Hepatocyte (in vitro differentiated cells): ENCODE data around the gene ATXN1. TPM values are rescaled to one million over a fixed set of nuclear protein-coding genes. Genes with fewer than 3 reads are reported as not detected.

ENCODE experiments used
- DNase-seq: peaks from one replicate; pipeline ENCODE4 v3.0.0-alpha.2; 2016; ENCODE audit warnings: low spot score
- H2AFZ ChIP-seq: fragments of 200-600 bp; sonication (generic); 2 replicates; pipeline ENCODE4 v1.6.0; 2016; ENCODE audit warnings: antibody characterized with exemption, mild to moderate bottlenecking
- H3K27ac ChIP-seq: fragments of 200-600 bp; sonication (generic); 2 replicates; pipeline ENCODE4 v1.5.1; 2016; ENCODE audit warnings: mild to moderate bottlenecking
- H3K27me3 ChIP-seq: fragments of 200-600 bp; sonication (generic); 2 replicates; pipeline ENCODE4 v1.6.1; 2016
- H3K36me3 ChIP-seq: fragments of 200-600 bp; sonication (generic); replicated peaks from 2 replicates; pipeline ENCODE4 v1.5.1; 2016; ENCODE audit warnings: low read depth; ENCODE audit not compliant: insufficient read depth
- H3K4me1 ChIP-seq: fragments of 200-600 bp; sonication (generic); 2 replicates; pipeline ENCODE4 v1.5.1; 2016; ENCODE audit warnings: mild to moderate bottlenecking, moderate library complexity; ENCODE audit not compliant: insufficient read depth
- H3K4me2 ChIP-seq: fragments of 200-600 bp; sonication (generic); 2 replicates; pipeline ENCODE4 v1.6.0; 2016
- H3K4me3 ChIP-seq: fragments of 200-600 bp; sonication (generic); 2 replicates; pipeline ENCODE4 v1.5.1; 2016; ENCODE audit warnings: mild to moderate bottlenecking
- H3K79me2 ChIP-seq: fragments of 200-600 bp; sonication (generic); 2 replicates; pipeline ENCODE4 v1.6.0; 2017; ENCODE audit warnings: mild to moderate bottlenecking
- H3K9me2 ChIP-seq: fragments of 200-600 bp; sonication (generic); replicated peaks from 2 replicates; pipeline ENCODE4 v1.6.0; 2017; ENCODE audit warnings: mild to moderate bottlenecking; ENCODE audit not compliant: insufficient read depth
- H3K9me3 ChIP-seq: fragments of 200-600 bp; sonication (generic); 2 replicates; pipeline ENCODE4 v1.5.1; 2016; ENCODE audit warnings: low read depth, mild to moderate bottlenecking
- H4K20me1 ChIP-seq: fragments of 200-600 bp; sonication (generic); 2 replicates; pipeline ENCODE4 v1.6.0; 2016; ENCODE audit warnings: mild to moderate bottlenecking; ENCODE audit not compliant: insufficient read depth, poor library complexity, severe bottlenecking
- CTCF ChIP-seq: fragments of 200-600 bp; sonication (generic); IDR thresholded peaks from 2 replicates; pipeline ENCODE4 v1.5.1; 2016; ENCODE audit warnings: antibody characterized with exemption, mild to moderate bottlenecking; ENCODE audit not compliant: poor library complexity
- EZH2 ChIP-seq: fragments of 200-600 bp; sonication (generic); IDR thresholded peaks from 2 replicates; pipeline ENCODE4 v1.6.1; 2016; ENCODE audit warnings: antibody characterized with exemption, mild to moderate bottlenecking, borderline replicate concordance
- EZH2phosphoT487 ChIP-seq: fragments of 200-600 bp; sonication (generic); IDR thresholded peaks from one replicate; pipeline ENCODE4 v1.6.1; 2018; ENCODE audit warnings: antibody characterized with exemption, mild to moderate bottlenecking, low read depth, moderate library complexity; ENCODE audit not compliant: unreplicated experiment, severe bottlenecking
- WGBS: methylation state at CpG from one replicate; pipeline ENCODE4 v1.1.6; 2016; ENCODE audit warnings: low lambda C conversion rate; ENCODE audit errors: missing lambda C conversion rate; 5-methylcytosine and 5-hydroxymethylcytosine counted together
- polyA plus RNA-seq: library from polyadenylated mRNA; unstranded; fragments of >200 nt; fragmentation: Nextera tagmentation; extraction: Ambion mirVana; gene quantifications from 2 replicates; pipeline ENCODE4 v1.2.1, GENCODE V29; 2016
- total RNA-seq: library from RNA; depleted of rRNA; stranded (reverse); fragments of >200 nt; gene quantifications from 2 replicates; pipeline ENCODE4 v1.2.3, GENCODE V29; 2014

The ATXN1 gene
- total and polyA plus RNA-seq, 2 experiments from 2014 or later: 14.7 to 32.6 TPM

GRCh38 chr6:16793828-16794412 lies 32.7 kb upstream of the ATXN1 start:
- Histone ChIP-seq H3K4me2 (no peak overlapping the region), H4K20me1 (no peaks in the 10 kb centered on the region), H3K9me3 (no peaks in the 10 kb centered on the region), H3K27ac (no peak overlapping the region), H3K36me3 (no peaks in the 10 kb centered on the region), H3K4me3 (no peak overlapping the region), H3K4me1 (no peaks in the 10 kb centered on the region), H3K27me3 (no peaks in the 10 kb centered on the region), H3K79me2 (no peaks in the 10 kb centered on the region), H3K9me2 (no peaks in the 10 kb centered on the region), H2AFZ (no peak overlapping the region)
- TF ChIP-seq EZH2 (no peak), CTCF (no peak), EZH2phosphoT487 (no peak)
- no peak for DNase-seq
- WGBS: 81% methylated on average over 3 of the region's 3 CpGs

GRCh38 chr6:16789329-16790038 lies 28.2 kb upstream of the ATXN1 start:
- TF ChIP-seq EZH2 (no peak), CTCF (no peak), EZH2phosphoT487 (no peak)
- Histone ChIP-seq H3K36me3 (no peaks in the 10 kb centered on the region), H2AFZ (no peak overlapping the region), H3K4me1 (no peaks in the 10 kb centered on the region), H3K4me2 (no peak overlapping the region), H3K27me3 (no peaks in the 10 kb centered on the region), H3K27ac (no peak overlapping the region), H3K79me2 (no peaks in the 10 kb centered on the region), H3K9me3 (no peaks in the 10 kb centered on the region), H3K9me2 (no peaks in the 10 kb centered on the region), H3K4me3 (no peak overlapping the region), H4K20me1 (no peaks in the 10 kb centered on the region)
- DNase-seq: no peak
- 85% methylated on average over 2 of the region's 2 CpGs for WGBS

- Histone ChIP-seq H2AFZ (no peak overlapping the region), H3K4me3 (no peak overlapping the region), H3K4me1 (no peaks in the 10 kb centered on the region), H3K4me2 (no peak overlapping the region), H3K9me2 (no peaks in the 10 kb centered on the region), H3K36me3 (no peaks in the 10 kb centered on the region), H3K27ac (no peak overlapping the region), H3K79me2 (no peaks in the 10 kb centered on the region), H4K20me1 (no peaks in the 10 kb centered on the region), H3K27me3 (no peaks in the 10 kb centered on the region), H3K9me3 (no peaks in the 10 kb centered on the region)
- no peak for TF ChIP-seq CTCF
- no peak for TF ChIP-seq EZH2
- TF ChIP-seq EZH2phosphoT487: no peak
- DNase-seq: no peak
- 85% methylated on average over 1 of the region's 1 CpG for WGBS
Measured at GRCh38 chr6:16787128-16787682, 25.9 kb upstream of the ATXN1 start.
